ENCODE data around the gene NR1H3. TPM values are rescaled to one million over a fixed set of nuclear protein-coding genes. Genes with fewer than 3 reads are reported as not detected.

Gene NR1H3
- total and polyA plus RNA-seq, 12 donors, result 15.4 to 246 (median 47.2) TPM

- H3K27me3 ChIP-seq, result no peaks in the 10 kb centered on the region
- WGBS, 4 donors, result 81 to 88% (median 84%) methylated on average over 4 of the region's 4 CpGs
- peak overlapping the region in 2 of 5 donors; percentile 26 to 53 for H3K27ac ChIP-seq
- peaks cover 0 to 8% of the 10 kb centered on the region in 2 donors for H3K36me3 ChIP-seq (replicated peaks in 1 of 2)
- no peak for TF ChIP-seq POLR2A (IDR thresholded peaks at IDR 0.05)
- TF ChIP-seq CTCF (IDR thresholded peaks at IDR 0.05), result no peak
- intact Hi-C loops (cut with DNase I), result loop anchor here (5.0 to 10.0 kb wide), 3 partner anchors 77 to 90 kb away; partner anchors contain the start of genes PACSIN3 (in 2 of the 2) and MYBPC3 (in 1 of the 2)
- no peak overlapping the region for H3K4me3 ChIP-seq
- no peaks in the 10 kb centered on the region for H3K9me3 ChIP-seq (replicated peaks in 1 of 3)
- DNase-seq, result no peak
- peaks cover 6 to 33% of the 10 kb centered on the region in 2 donors for H3K4me1 ChIP-seq (replicated peaks in 1 of 2)
Measured at GRCh38 chr11:47264521-47264920, 6.7 kb downstream of the NR1H3 start.

DNA sequence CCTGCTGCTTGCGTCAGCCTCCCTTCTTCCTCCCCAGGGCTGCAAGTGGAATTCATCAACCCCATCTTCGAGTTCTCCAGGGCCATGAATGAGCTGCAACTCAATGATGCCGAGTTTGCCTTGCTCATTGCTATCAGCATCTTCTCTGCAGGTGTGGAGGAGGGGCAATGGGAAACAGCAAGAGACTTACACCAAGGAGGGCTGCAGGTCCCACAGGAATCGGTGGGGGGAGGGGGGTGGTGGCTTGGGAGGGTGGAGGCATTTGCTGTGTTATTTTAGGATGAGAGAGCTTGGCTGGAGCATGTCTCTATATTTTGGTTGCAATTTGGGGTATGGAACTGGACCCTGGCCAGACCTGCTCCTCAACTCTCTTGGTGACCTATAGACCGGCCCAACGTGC is 10.1 kb downstream of the NR1H3 start:
- peak overlapping the region in 2 of 5 donors; percentile 97 to 98 for H3K27ac ChIP-seq
- TF ChIP-seq CTCF (IDR thresholded peaks at IDR 0.05), result no peak
- 70 to 75% (median 71%) methylated on average over 4 to 6 of the region's 6 CpGs for WGBS, 4 donors
- peaks cover 5 to 47% of the 10 kb centered on the region in 2 donors for H3K4me1 ChIP-seq (replicated peaks in 1 of 2)
- H3K4me3 ChIP-seq, result no peak overlapping the region
- H3K27me3 ChIP-seq, result no peaks in the 10 kb centered on the region
- peaks cover 0 to 5% of the 10 kb centered on the region in 2 donors for H3K36me3 ChIP-seq (replicated peaks in 1 of 2)
- no peaks in the 10 kb centered on the region for H3K9me3 ChIP-seq (replicated peaks in 1 of 3)
- no peak for DNase-seq
- intact Hi-C loops (cut with DNase I), result loop anchor here (5.0 to 10.0 kb wide), 3 partner anchors 83 to 91 kb away; partner anchors contain the start of genes ARFGAP2 (in 1 of the 2), MYBPC3 (in 1 of the 2) and PACSIN3 (in 1 of the 2)

DNA sequence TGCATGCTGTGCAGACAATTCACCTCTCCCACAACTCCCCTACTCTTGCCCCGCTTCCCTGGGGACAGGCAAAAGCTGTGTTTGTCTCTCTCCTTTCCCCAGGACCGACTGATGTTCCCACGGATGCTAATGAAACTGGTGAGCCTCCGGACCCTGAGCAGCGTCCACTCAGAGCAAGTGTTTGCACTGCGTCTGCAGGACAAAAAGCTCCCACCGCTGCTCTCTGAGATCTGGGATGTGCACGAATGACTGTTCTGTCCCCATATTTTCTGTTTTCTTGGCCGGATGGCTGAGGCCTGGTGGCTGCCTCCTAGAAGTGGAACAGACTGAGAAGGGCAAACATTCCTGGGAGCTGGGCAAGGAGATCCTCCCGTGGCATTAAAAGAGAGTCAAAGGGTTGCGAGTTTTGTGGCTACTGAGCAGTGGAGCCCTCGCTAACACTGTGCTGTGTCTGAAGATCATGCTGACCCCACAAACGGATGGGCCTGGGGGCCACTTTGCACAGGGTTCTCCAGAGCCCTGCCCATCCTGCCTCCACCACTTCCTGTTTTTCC is 10.7 kb downstream of the NR1H3 start:
- Histone ChIP-seq H3K27me3 (no peaks in the 10 kb centered on the region), H3K36me3 (replicated peaks in 1 of 2) (peaks cover 0 to 5% of the 10 kb centered on the region in 2 donors), H3K27ac (peak overlapping the region; percentile 65 to 98 (median 91)), H3K4me3 (peak overlapping the region in 2 of 4 donors; percentile 40 to 89), H3K4me1 (replicated peaks in 1 of 2) (peaks cover 5 to 48% of the 10 kb centered on the region in 2 donors), H3K9me3 (replicated peaks in 1 of 3) (no peaks in the 10 kb centered on the region)
- no peak for TF ChIP-seq CTCF (IDR thresholded peaks at IDR 0.05)
- no peak for TF ChIP-seq POLR2A (IDR thresholded peaks at IDR 0.05)
- no peak for DNase-seq
- WGBS, 4 donors, result 53 to 60% (median 57%) methylated on average over 10 to 13 of the region's 13 CpGs
- intact Hi-C loops (cut with DNase I), result loop anchor here (5.0 to 10.0 kb wide), 3 partner anchors 84 to 91 kb away; partner anchors contain the start of genes ARFGAP2 (in 1 of the 2), MYBPC3 (in 1 of the 2) and PACSIN3 (in 1 of the 2)

GRCh38 chr11:47269002-47269828 is 11.4 kb downstream of the NR1H3 start:
- DNase-seq, result peak; percentile 92 to 95 (median 94)
- peaks cover 5 to 48% of the 10 kb centered on the region in 2 donors for H3K4me1 ChIP-seq (replicated peaks in 1 of 2)
- WGBS, 4 donors, result 1 to 6% (median 2%) methylated on average over 8 to 52 of the region's 52 CpGs
- H3K27me3 ChIP-seq, result no peaks in the 10 kb centered on the region
- intact Hi-C loops (cut with DNase I), result loop anchor here (5.0 to 10.0 kb wide), 3 partner anchors 84 to 92 kb away; partner anchors contain the start of genes ARFGAP2 (in 1 of the 2), MYBPC3 (in 1 of the 2) and PACSIN3 (in 1 of the 2)
- peaks cover 0 to 5% of the 10 kb centered on the region in 2 donors for H3K36me3 ChIP-seq (replicated peaks in 1 of 2)
- peak overlapping the region in 3 of 4 donors; percentile 40 to 89 (median 44) for H3K4me3 ChIP-seq
- peak overlapping the region; percentile 65 to 98 (median 91) for H3K27ac ChIP-seq
- no peaks in the 10 kb centered on the region for H3K9me3 ChIP-seq (replicated peaks in 1 of 3)
- TF ChIP-seq CTCF (IDR thresholded peaks at IDR 0.05) (peak in 3 of 6 experiments; percentile 26 to 54 (median 30)), POLR2A (IDR thresholded peaks at IDR 0.05) (peak in 1 of 2 donors; percentile 26)
